T-helper 1 cell (primary cell): ENCODE results near the gene LRRC32.

Experiments
- DNase-seq, 5 donors: peaks; one replicate each; pipeline ENCODE4 v3.0.0-alpha.2; 2012 to 2020
- total RNA-seq, 4 donors: gene quantifications; one replicate each; lab custom pipeline; 2026; lab: John Stamatoyannopoulos, UW

LRRC32 gene
- 0 to 2.4 (median 1.5) reads per million in 4 donors for total RNA-seq

GRCh38 chr11:76670485-76671236, at the start of gene LRRC32:
Gene LRRC32, minus strand, starts transcription at chr11:76670747. Its CDS starts 4,793 bp downstream, at chr11:76665954.
- peak in 2 of 5 donors; percentile 8 to 17 for DNase-seq

DNA sequence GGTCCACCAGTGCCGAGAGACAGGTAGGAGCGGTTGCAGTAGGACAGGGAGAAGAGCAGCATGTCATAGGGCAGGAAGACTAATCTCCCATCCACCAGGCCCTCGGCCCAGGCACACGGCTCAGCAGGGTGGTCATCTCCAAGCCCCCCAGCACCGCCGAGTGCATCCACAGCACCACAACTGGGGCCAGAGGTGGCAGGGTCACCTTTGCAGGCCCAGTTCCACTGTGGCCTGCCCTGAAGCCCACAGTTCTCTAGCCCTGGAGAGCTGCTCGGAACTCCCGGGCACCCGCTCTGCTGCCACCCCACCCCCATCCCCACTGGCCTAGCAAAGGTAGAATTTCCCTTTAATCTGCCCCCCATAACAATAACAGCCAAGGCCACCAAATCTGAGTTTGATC, 49.1 kb upstream of the LRRC32 start:
- no peak for DNase-seq

DNA sequence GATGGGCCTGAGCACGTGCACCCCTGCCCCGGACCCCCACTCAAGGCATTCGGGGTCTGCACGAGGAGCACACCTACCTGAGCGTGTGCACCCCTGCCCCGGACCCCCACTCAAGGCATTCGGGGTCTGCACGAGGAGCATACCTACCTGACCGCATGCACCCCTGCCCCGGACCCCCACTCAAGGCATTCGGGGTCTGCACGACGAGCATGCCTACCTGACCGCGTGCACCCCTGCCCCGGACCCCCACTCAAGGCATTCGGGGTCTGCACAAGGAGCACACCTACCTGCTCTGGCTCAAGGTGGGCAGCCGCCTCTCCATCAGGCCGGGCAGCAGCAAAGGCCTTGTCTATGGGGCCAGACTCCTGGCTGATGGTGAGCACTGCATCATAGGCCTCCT, 48.7 kb upstream of the LRRC32 start:
- DNase-seq: no peak

DNA sequence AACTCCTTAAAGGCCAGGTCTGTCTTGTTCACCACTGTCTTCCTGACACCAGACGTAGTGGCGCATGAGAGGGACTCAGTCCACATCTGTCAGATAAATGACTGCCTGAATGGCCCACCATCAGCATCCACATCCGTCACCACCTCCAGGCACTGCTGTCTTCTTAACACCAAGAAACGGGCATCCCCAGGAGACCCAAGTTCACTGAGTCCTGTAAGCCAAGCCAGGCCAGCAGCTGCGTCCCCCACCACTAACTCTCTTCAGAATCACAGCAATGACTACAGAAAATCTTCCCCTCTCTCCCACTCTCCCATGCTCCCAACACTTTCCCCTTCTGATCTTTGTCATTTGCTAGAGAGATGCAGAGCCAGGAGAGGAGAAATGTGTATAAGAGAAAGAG, 47.3 kb upstream of the LRRC32 start:
- no peak for DNase-seq

- DNase-seq: no peak
Observed at GRCh38 chr11:76717369-76717768, 46.8 kb upstream of the LRRC32 start.

DNA sequence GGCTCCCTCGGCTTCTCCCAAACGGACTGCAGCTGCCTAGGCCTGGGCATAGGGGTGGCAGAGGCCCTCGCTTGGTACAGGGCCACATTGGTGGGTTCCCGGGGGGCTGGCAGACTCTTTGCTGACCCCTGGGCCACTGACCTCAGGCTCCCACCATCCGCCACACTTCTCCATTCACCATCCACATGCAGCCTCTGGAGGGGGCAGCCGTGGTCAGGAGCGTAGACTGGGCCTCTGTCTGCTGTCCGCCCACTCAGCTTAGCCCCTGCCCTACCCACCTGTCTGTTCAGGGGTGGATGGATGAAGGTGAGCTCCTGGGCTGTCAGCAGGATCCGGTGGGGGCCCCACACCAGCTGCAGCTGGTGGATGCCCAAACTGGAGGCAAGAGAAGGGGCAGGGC, 45.7 kb upstream of the LRRC32 start:
- no peak for DNase-seq

- DNase-seq: no peak
Observed at GRCh38 chr11:76714493-76714892, 43.9 kb upstream of the LRRC32 start.

GRCh38 chr11:76713499-76713898, 43.0 kb upstream of the LRRC32 start:
- DNase-seq: no peak

- no peak for DNase-seq
Observed at GRCh38 chr11:76712125-76712524, 41.6 kb upstream of the LRRC32 start.

GRCh38 chr11:76709756-76710155, 39.2 kb upstream of the LRRC32 start:
- no peak for DNase-seq

DNA sequence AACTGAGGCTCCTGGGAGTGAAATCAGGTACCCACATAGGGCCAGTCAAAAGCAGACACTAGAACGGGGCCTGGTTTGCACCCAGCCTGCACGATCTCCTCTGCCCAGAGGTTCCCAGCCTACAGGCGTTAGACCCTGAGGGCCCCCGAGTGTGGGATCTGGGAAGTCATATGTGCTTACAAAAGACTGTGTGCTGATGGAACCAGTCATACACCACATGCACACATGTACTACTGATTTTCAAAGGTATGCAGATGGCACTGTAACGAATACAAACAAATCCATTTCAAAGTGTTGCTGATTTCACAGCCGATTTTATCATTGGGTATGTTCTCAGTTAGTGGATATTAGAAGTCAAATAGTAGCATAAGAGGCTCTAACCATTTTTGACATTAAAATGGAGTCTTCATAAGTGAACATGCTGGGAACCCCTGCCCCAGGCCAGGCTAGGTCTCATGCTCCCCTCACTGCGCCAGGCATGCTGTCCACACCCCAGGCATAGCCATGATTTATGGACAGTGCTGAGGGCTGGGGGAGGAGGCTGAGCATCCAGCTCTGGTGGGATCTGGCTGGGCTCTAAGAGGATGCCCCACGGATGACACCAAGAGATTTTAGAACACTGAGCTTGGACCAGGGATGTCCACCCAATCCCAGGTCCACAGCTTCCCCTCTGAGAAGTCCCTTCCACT, 38.6 kb upstream of the LRRC32 start:
- no peak for DNase-seq

- no peak for DNase-seq
Observed at GRCh38 chr11:76707293-76707825, 36.8 kb upstream of the LRRC32 start.

DNA sequence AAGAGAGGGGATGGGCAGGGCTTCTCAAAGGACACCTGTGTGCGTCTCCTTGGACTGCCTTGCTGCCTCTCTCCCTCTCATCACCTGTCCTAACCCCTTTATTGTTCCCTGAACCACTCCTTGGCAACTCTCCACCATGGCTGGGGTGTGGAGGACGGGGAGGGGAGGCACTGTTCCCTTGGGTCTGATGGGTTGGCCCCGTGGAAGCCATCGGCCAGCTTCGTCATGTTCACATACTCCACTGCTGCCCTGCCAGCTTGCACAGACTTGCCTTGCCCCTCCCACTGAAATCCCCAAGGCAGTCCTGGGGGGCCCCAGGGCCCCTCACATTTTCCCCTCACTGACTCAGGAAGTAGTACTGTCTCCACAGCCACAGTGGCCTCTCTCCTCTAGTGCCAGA, 36.1 kb upstream of the LRRC32 start:
- DNase-seq: no peak

- DNase-seq: no peak
Observed at GRCh38 chr11:76705826-76706225, 35.3 kb upstream of the LRRC32 start.

DNA sequence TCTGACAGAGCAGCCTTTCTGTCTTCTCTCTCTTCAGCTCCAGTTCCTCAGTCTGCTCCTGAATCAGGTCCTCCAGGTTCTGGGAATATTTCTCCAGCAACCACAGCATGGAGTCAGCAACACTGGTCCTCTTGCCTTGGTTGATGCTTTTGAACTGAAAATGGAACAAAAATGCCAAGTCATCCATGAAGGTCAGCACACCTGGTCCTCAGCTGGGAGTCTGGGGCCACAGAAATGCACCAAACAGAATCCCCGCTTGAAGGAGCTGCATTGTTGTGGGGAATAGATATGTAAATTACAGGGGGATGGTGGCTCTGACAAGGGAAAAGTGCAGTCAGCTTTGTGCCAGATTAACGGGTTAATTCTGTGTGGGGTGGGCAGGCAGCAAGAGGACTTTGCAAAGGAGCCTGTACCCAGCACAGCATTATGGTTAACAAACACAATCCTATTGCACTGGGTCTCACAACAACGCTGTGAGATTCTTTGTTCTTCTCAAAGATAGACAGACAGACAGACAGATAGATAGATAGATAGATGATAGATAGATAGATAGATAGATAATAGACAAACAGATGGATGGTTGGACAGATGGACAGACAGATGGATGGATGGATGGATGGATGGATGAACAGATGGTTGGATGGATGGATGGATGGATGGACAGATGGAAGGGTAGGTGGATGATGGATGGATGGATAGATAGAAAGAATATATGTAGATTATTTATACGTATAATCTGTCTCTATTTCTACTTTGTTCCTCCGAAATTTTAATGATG, 33.8 kb upstream of the LRRC32 start:
- no peak for DNase-seq

GRCh38 chr11:76703707-76704106, 33.2 kb upstream of the LRRC32 start:
- DNase-seq: no peak

- no peak for DNase-seq
Observed at GRCh38 chr11:76702336-76703128, 32.0 kb upstream of the LRRC32 start.

DNA sequence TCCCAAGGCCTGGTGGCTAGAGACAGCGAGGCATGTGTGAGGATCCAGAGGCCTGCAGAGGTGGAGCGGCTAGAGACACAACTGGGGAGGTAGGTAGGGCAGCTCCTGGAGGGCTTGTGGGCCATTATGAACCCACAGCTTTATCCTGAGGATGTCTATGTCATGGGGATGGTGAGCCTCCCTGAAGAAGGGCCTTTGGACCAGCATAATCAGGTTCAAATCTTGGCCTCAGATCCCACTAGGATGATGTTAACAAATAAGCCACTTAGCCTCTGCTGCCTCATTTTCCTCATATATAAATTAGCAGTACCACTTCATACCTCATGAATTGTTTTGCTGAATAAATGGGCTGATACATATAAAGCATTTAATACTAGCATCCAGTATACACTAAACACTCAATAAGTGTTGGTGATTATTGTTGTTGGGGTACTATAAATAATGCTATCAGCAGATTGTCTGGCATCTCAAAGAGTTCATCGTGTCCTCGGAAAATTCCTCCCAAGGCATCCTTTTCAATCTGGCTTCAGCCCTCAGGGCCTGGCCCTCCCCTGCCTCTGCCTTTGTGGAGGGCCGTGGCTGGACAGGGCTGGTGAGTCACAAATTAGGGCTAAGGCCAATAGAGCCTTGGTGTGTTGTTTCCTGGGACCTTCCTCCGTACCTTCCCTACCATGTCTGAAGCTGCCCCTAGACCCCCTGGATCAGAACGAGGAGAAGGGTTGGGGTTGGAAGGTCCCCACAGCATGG, 30.9 kb upstream of the LRRC32 start:
- DNase-seq: no peak

GRCh38 chr11:76700177-76701100, 29.9 kb upstream of the LRRC32 start:
- no peak for DNase-seq

- no peak for DNase-seq
Observed at GRCh38 chr11:76699451-76700091, 29.0 kb upstream of the LRRC32 start.
